GM23338 (cell line): Measurements from ENCODE around the gene GRIFIN. TPM values are rescaled to one million over a fixed set of nuclear protein-coding genes. Genes with fewer than 3 reads are reported as not detected.

Source experiments
- ATAC-seq: fragments of 200-7000 bp; cut with Tn5 transposase; 3 replicates; pipeline ENCODE4 v1.9.1; 2020
- DNase-seq: peaks from one replicate; pipeline ENCODE4 v3.0.0-alpha.2; 2015; ENCODE audit warnings: low spot score
- H2AFZ ChIP-seq: fragments of 200-600 bp; sonication (generic); 2 replicates; pipeline ENCODE4 v1.8.0; 2016; ENCODE audit warnings: antibody characterized with exemption, mild to moderate bottlenecking, moderate library complexity
- H3F3A ChIP-seq: fragments of 200-600 bp; sonication (generic); replicated peaks from 2 replicates; pipeline ENCODE4 v1.8.0; 2017; ENCODE audit warnings: antibody characterized with exemption, mixed run types, low read depth
- H3K27ac ChIP-seq: fragments of 200-600 bp; sonication (generic); 2 replicates; pipeline ENCODE4 v1.6.1; 2016; ENCODE audit warnings: low read depth
- H3K27me3 ChIP-seq: fragments of 200-600 bp; sonication (generic); 2 replicates; pipeline ENCODE4 v1.8.0; 2016; ENCODE audit warnings: mild to moderate bottlenecking, mixed run types, moderate library complexity; ENCODE audit not compliant: insufficient read depth
- H3K36me3 ChIP-seq: fragments of 200-600 bp; sonication (generic); 2 replicates; pipeline ENCODE4 v1.8.0; 2016; ENCODE audit warnings: mild to moderate bottlenecking; ENCODE audit not compliant: insufficient read depth
- H3K4me1 ChIP-seq: fragments of 200-600 bp; sonication (generic); 2 replicates; pipeline ENCODE4 v1.8.0; 2016; ENCODE audit warnings: mild to moderate bottlenecking, moderate library complexity; ENCODE audit not compliant: insufficient read depth
- H3K4me2 ChIP-seq: fragments of 200-600 bp; sonication (generic); 2 replicates; pipeline ENCODE4 v1.7.1; 2017; ENCODE audit warnings: mixed run types
- H3K4me3 ChIP-seq: fragments of 200-600 bp; sonication (generic); 2 replicates; pipeline ENCODE4 v1.6.1; 2016; ENCODE audit warnings: mixed run types
- H3K79me2 ChIP-seq: fragments of 200-600 bp; sonication (generic); replicated peaks from 2 replicates; pipeline ENCODE4 v1.8.0; 2017; ENCODE audit warnings: mild to moderate bottlenecking; ENCODE audit not compliant: insufficient read depth
- H3K9me2 ChIP-seq: fragments of 200-600 bp; sonication (generic); 2 replicates; pipeline ENCODE4 v1.8.0; 2017; ENCODE audit not compliant: insufficient read depth
- H4K20me1 ChIP-seq: fragments of 200-600 bp; sonication (generic); replicated peaks from 2 replicates; pipeline ENCODE4 v1.8.0; 2017; ENCODE audit warnings: mild to moderate bottlenecking; ENCODE audit not compliant: insufficient read depth
- H3K27ac Mint-ChIP-seq: 2 replicates; pipeline ENCODE4 v1.8.0; 2020; ENCODE audit warnings: inconsistent platforms, mild to moderate bottlenecking, moderate library complexity, mixed read lengths
- H3K27me3 Mint-ChIP-seq: 3 replicates; pipeline ENCODE4 v1.8.0; 2022; ENCODE audit warnings: low read depth, mild to moderate bottlenecking, moderate library complexity, mixed read lengths, inconsistent platforms; ENCODE audit not compliant: insufficient read depth, poor library complexity
- H3K36me3 Mint-ChIP-seq: 3 replicates; pipeline ENCODE4 v1.8.0; 2021; ENCODE audit warnings: low read depth, mild to moderate bottlenecking, inconsistent platforms, moderate library complexity, mixed read lengths
- H3K4me1 Mint-ChIP-seq: 3 replicates; pipeline ENCODE4 v1.8.0; 2020; ENCODE audit warnings: mild to moderate bottlenecking, inconsistent platforms, mixed read lengths
- H3K4me3 Mint-ChIP-seq: 3 replicates; pipeline ENCODE4 v1.8.0; 2021; ENCODE audit warnings: moderate library complexity, mild to moderate bottlenecking, inconsistent platforms, mixed read lengths
- H3K9me3 Mint-ChIP-seq: 3 replicates; pipeline ENCODE4 v1.8.0; 2020; ENCODE audit warnings: moderate library complexity, mild to moderate bottlenecking, inconsistent platforms, mixed read lengths
- CREB1 ChIP-seq: fragments of 250-450 bp; sonication (Bioruptor Pico); IDR thresholded peaks from 2 replicates; pipeline ENCODE4 v1.5.0; 2020; ENCODE audit warnings: low read depth, mild to moderate bottlenecking, moderate library complexity
- CTCF ChIP-seq, 2 experiments: fragments of 200-600 bp in 1 of 2; sonication (generic) in 1 of 2; conservative IDR thresholded peaks; 2 replicates each; pipeline versions ENCODE4 v1.5.1 to v1.6.1; 2016 to 2017; ENCODE audit warnings: antibody characterized with exemption in 2 of 2, low read depth in 2 of 2, mild to moderate bottlenecking in 2 of 2, moderate library complexity in 1 of 2
- ETS1 ChIP-seq: IDR thresholded peaks from 2 replicates; pipeline ENCODE4 v1.6.1; 2016; ENCODE audit warnings: antibody characterized with exemption
- EZH2 ChIP-seq: fragments of 200-600 bp; sonication (generic); IDR thresholded peaks from one replicate; pipeline ENCODE4 v1.8.0; 2017; ENCODE audit warnings: antibody characterized with exemption, mild to moderate bottlenecking, low read depth; ENCODE audit not compliant: unreplicated experiment
- EZH2phosphoT487 ChIP-seq: fragments of 200-600 bp; sonication (generic); IDR thresholded peaks from one replicate; pipeline ENCODE4 v1.8.1; 2018; ENCODE audit warnings: antibody characterized with exemption; ENCODE audit not compliant: unreplicated experiment
- JUNB ChIP-seq: IDR thresholded peaks from one replicate; pipeline ENCODE4 v1.6.1; 2016; ENCODE audit warnings: antibody characterized with exemption; ENCODE audit not compliant: unreplicated experiment
- NANOG ChIP-seq: IDR thresholded peaks from 2 replicates; pipeline ENCODE4 v1.6.1; 2016; ENCODE audit warnings: antibody characterized with exemption, borderline replicate concordance
- POLR2AphosphoS5 ChIP-seq: IDR thresholded peaks from 2 replicates; pipeline ENCODE4 v1.6.1; 2016; ENCODE audit warnings: antibody characterized with exemption, low read depth
- REST ChIP-seq: IDR thresholded peaks from one replicate; pipeline ENCODE4 v1.6.1; 2018; ENCODE audit warnings: antibody characterized with exemption; ENCODE audit not compliant: unreplicated experiment
- STAT1 ChIP-seq: IDR thresholded peaks from one replicate; pipeline ENCODE4 v1.6.1; 2016; ENCODE audit warnings: antibody characterized with exemption; ENCODE audit not compliant: unreplicated experiment
- ZNF114 ChIP-seq: fragments of 250-450 bp; sonication (Bioruptor Pico); IDR thresholded peaks from 2 replicates; pipeline ENCODE4 v1.5.0; 2020; ENCODE audit warnings: mild to moderate bottlenecking, moderate library complexity
- ZNF331 ChIP-seq: fragments of 250-450 bp; sonication (Bioruptor Pico); IDR thresholded peaks from 2 replicates; pipeline ENCODE4 v1.5.0; 2020; ENCODE audit warnings: low read depth, mild to moderate bottlenecking, moderate library complexity
- ZNF462 ChIP-seq: fragments of 250-450 bp; sonication (Bioruptor Pico); IDR thresholded peaks from 2 replicates; pipeline ENCODE4 v1.5.0; 2020; ENCODE audit warnings: mild to moderate bottlenecking, moderate library complexity
- polyA plus RNA-seq: library from polyadenylated mRNA; unstranded; fragments of >200 nt; fragmentation: Nextera tagmentation; extraction: Ambion mirVana; gene quantifications from 2 replicates; pipeline ENCODE4 v1.2.1, GENCODE V29; 2016
- total RNA-seq: library from RNA; depleted of rRNA; stranded (reverse); fragments of >200 nt; shearing (Covaris generic); gene quantifications from 2 replicates; pipeline ENCODE4 v1.2.3, GENCODE V29; 2014

Gene GRIFIN
- total and polyA plus RNA-seq, 2 experiments from 2014 or later = not detected

- H2AFZ ChIP-seq = no peak overlapping the region
- H3F3A ChIP-seq = no peaks in the 10 kb centered on the region; the same call in 1 of the 2 replicates
- H3K27me3 ChIP-seq = peaks cover 19% of the 10 kb centered on the region
- TF ChIP-seq CREB1 = no peak
- no peak for TF ChIP-seq CTCF (conservative IDR thresholded peaks at IDR 0.05; ENCODE audit: low read depth in 2 of 2)
- no peak for TF ChIP-seq POLR2AphosphoS5
- no peak for TF ChIP-seq EZH2phosphoT487
- no peak for TF ChIP-seq ETS1
- no peak for TF ChIP-seq NANOG
- no peak for TF ChIP-seq REST
- TF ChIP-seq ZNF331 = no peak
- TF ChIP-seq ZNF462 = no peak
- TF ChIP-seq ZNF114 (CRISPR knock-in tag) = no peak
- TF ChIP-seq JUNB = no peak
- TF ChIP-seq EZH2 = no peak
- no peak for TF ChIP-seq STAT1
- no peak overlapping the region for H3K4me3 ChIP-seq
- no peaks in the 10 kb centered on the region for H3K36me3 ChIP-seq
- H3K4me2 ChIP-seq = no peak overlapping the region
- H3K79me2 ChIP-seq = no peaks in the 10 kb centered on the region
- Mint-ChIP-seq H3K4me1 (peaks cover 24% of the 10 kb centered on the region), H3K27me3 (peaks cover 26% of the 10 kb centered on the region), H3K4me3 (no peak overlapping the region), H3K36me3 (no peaks in the 10 kb centered on the region), H3K27ac (no peak overlapping the region), H3K9me3 (no peaks in the 10 kb centered on the region)
- H4K20me1 ChIP-seq = no peaks in the 10 kb centered on the region
- ATAC-seq (no peak), DNase-seq (no peak)
- H3K27ac ChIP-seq = no peak overlapping the region
- peaks cover 9% of the 10 kb centered on the region; the same call in 1 of the 2 replicates for H3K9me2 ChIP-seq
- H3K4me1 ChIP-seq = peaks cover 18% of the 10 kb centered on the region
These were observed 38.5 kb upstream of the GRIFIN start for GRCh38 chr7:2514473-2515423.
